ENCODE data around the gene TTLL10.

The TTLL10 gene

GRCh38 chr1:1207571-1207892, 33.9 kb downstream of the TTLL10 start:
- no peak for DNase-seq (ENCODE audit: low spot score)

GRCh38 chr1:1208713-1209433, 35.2 kb downstream of the TTLL10 start:
- no peak for DNase-seq (ENCODE audit: low spot score)

- no peak for DNase-seq (ENCODE audit: low spot score)
These were observed 37.3 kb downstream of the TTLL10 start for GRCh38 chr1:1210726-1211540.

- no peak for DNase-seq (ENCODE audit: low spot score)
These were observed 38.1 kb downstream of the TTLL10 start for GRCh38 chr1:1211541-1212441.

GRCh38 chr1:1212780-1213344, 39.2 kb downstream of the TTLL10 start:
- DNase-seq (ENCODE audit: low spot score): peak; percentile 52

GRCh38 chr1:1213345-1214265, 39.9 kb downstream of the TTLL10 start, which contains the start of gene TNFRSF4:
Gene TNFRSF4, minus strand, starts transcription at chr1:1214153. Its CDS starts 26 bp downstream, at chr1:1214127.
- DNase-seq (ENCODE audit: low spot score): peak; percentile 52

GRCh38 chr1:1215080-1215676, 41.5 kb downstream of the TTLL10 start:
- DNase-seq (ENCODE audit: low spot score): no peak

GRCh38 chr1:1215881-1216605, 42.4 kb downstream of the TTLL10 start:
- DNase-seq (ENCODE audit: low spot score): no peak

- no peak for DNase-seq (ENCODE audit: low spot score)
These were observed 43.3 kb downstream of the TTLL10 start for GRCh38 chr1:1216770-1217620.

- DNase-seq (ENCODE audit: low spot score): peak; percentile 89
These were observed 44.2 kb downstream of the TTLL10 start for GRCh38 chr1:1217621-1218523.

- DNase-seq (ENCODE audit: low spot score): no peak
These were observed 45.0 kb downstream of the TTLL10 start for GRCh38 chr1:1218524-1219200.

GRCh38 chr1:1219341-1219740, 45.7 kb downstream of the TTLL10 start:
- no peak for DNase-seq (ENCODE audit: low spot score)

GRCh38 chr1:1220197-1220596, 46.5 kb downstream of the TTLL10 start:
- DNase-seq (ENCODE audit: low spot score): no peak

GRCh38 chr1:1221887-1222574, 48.4 kb downstream of the TTLL10 start:
- DNase-seq (ENCODE audit: low spot score): no peak

- DNase-seq (ENCODE audit: low spot score): no peak
These were observed 49.0 kb downstream of the TTLL10 start for GRCh38 chr1:1222575-1223225.

- no peak for DNase-seq (ENCODE audit: low spot score)
These were observed 49.6 kb downstream of the TTLL10 start for GRCh38 chr1:1223321-1223720.
